ENCODE results near the gene CACNA2D3. TPM values are rescaled to one million over a fixed set of nuclear protein-coding genes. Genes with fewer than 3 reads are reported as not detected.

Gene CACNA2D3
- total RNA-seq, 6 donors from 2014 or later, result 2.9 to 16.8 (median 4.9) TPM

DNA sequence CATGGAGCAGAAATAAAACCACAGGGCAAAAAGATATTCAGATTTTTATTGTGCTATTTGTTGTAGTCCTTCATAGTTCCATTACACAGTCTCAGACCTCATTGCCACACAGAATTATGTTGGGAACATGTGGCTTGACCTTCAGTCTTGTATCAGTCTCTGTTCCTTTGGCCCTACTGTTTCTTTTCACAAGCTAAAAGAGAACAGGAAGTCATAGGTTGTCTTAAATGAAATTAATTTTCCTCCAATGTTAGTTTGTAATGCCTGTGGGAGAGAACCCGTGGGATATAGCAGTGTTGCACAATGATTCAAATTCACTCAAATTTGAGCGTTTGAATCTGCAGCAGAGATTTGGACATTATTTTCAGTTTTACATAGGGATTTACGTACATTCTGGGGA lies 445.6 kb downstream of the CACNA2D3 start:
- DNase-seq, result no peak
- H3K27ac ChIP-seq, result no peak overlapping the region
- no peaks in the 10 kb centered on the region for H3K36me3 ChIP-seq
- TF ChIP-seq POLR2A (IDR thresholded peaks at IDR 0.05), result no peak
- TF ChIP-seq EP300 (IDR thresholded peaks at IDR 0.05), result no peak
- TF ChIP-seq, protein P1, sequence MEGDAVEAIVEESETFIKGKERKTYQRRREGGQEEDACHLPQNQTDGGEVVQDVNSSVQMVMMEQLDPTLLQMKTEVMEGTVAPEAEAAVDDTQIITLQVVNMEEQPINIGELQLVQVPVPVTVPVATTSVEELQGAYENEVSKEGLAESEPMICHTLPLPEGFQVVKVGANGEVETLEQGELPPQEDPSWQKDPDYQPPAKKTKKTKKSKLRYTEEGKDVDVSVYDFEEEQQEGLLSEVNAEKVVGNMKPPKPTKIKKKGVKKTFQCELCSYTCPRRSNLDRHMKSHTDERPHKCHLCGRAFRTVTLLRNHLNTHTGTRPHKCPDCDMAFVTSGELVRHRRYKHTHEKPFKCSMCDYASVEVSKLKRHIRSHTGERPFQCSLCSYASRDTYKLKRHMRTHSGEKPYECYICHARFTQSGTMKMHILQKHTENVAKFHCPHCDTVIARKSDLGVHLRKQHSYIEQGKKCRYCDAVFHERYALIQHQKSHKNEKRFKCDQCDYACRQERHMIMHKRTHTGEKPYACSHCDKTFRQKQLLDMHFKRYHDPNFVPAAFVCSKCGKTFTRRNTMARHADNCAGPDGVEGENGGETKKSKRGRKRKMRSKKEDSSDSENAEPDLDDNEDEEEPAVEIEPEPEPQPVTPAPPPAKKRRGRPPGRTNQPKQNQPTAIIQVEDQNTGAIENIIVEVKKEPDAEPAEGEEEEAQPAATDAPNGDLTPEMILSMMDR (IDR thresholded peaks at IDR 0.05), result no peak
- TF ChIP-seq POLR2AphosphoS5 (IDR thresholded peaks at IDR 0.05), result no peak
- H3K4me3 ChIP-seq, result no peak overlapping the region
- no peaks in the 10 kb centered on the region for H3K4me1 ChIP-seq
- peaks cover 0 to 3% (median 0%) of the 10 kb centered on the region in 4 donors for H3K9me3 ChIP-seq
- no peaks in the 10 kb centered on the region for H3K27me3 ChIP-seq
- 58 to 78% methylated on average over 3 of the region's 3 CpGs for WGBS, 2 donors
- no peak for ATAC-seq (ENCODE audit: low FRiP score in 2 of 2)

DNA sequence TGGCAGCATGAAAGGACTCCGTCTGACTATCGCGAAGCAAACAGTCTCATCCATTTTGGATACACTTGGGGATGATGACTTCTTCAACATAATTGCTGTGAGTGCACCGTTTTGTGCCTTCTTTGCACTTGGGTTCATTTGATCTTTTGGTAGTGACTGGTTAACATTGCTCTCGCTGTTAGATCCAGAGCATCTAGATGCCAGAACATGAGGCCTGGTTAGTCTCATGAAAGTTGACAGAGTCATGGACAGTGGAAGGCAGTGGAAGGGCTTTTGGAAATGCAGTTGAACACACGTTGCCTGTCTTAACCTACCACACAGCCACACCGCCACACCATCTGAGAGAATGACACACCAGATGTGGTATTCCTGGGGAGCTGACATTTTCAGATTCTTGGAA lies 447.7 kb downstream of the CACNA2D3 start:
- TF ChIP-seq, protein P1 (IDR thresholded peaks at IDR 0.05), result no peak
- no peak for TF ChIP-seq POLR2A (IDR thresholded peaks at IDR 0.05)
- no peak for TF ChIP-seq EP300 (IDR thresholded peaks at IDR 0.05)
- TF ChIP-seq POLR2AphosphoS5 (IDR thresholded peaks at IDR 0.05), result no peak
- no peak for ATAC-seq (ENCODE audit: low FRiP score in 2 of 2)
- no peak overlapping the region for H3K27ac ChIP-seq
- H3K4me1 ChIP-seq, result no peaks in the 10 kb centered on the region
- peaks cover 0 to 3% (median 0%) of the 10 kb centered on the region in 4 donors for H3K9me3 ChIP-seq
- H3K27me3 ChIP-seq, result no peaks in the 10 kb centered on the region
- H3K4me3 ChIP-seq, result no peak overlapping the region
- no peaks in the 10 kb centered on the region for H3K36me3 ChIP-seq
- WGBS, 2 donors, result 91 to 95% methylated on average over 7 of the region's 7 CpGs
- no peak for DNase-seq

DNA sequence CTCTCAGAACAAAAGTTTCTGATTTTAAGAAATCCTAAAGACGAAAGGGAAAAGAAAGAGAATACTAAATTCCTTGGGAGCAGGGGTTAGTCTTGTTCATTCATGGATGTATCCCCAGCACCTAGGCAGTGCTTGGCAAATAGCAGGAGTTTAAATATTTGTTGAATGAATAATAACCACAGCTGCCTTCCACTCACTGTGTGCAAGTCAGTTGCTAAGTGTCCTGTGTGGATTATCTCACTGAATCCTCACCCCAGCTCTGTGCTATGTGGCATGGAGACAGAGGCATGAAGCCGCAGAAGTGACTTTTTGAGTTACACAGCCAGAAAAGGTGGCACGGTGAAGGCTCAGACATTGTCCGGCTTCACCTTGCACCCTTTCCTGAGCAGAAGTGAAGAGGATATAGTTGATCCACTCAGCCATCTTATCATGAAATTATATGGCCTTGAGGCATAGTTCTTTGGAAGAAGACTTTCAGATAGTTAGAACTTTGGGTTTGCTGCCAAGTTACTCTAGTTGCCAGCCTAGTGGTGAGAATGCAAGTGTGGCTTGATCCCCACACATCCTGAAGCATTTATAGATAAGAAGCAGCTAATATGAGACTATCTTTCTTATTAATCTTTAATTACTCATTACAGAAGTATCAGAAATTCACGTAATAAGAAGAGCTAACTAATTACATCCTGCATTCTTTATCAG lies 450.0 kb downstream of the CACNA2D3 start:
- H3K27me3 ChIP-seq, result no peaks in the 10 kb centered on the region
- no peak overlapping the region for H3K4me3 ChIP-seq
- DNase-seq (no peak), ATAC-seq (ENCODE audit: low FRiP score in 2 of 2) (no peak)
- no peaks in the 10 kb centered on the region for H3K36me3 ChIP-seq
- H3K27ac ChIP-seq, result no peak overlapping the region
- peaks cover 0 to 3% (median 0%) of the 10 kb centered on the region in 4 donors for H3K9me3 ChIP-seq
- 90 to 97% methylated on average over 5 of the region's 5 CpGs for WGBS, 2 donors
- TF ChIP-seq POLR2AphosphoS5 (IDR thresholded peaks at IDR 0.05), result no peak
- TF ChIP-seq POLR2A (IDR thresholded peaks at IDR 0.05), result no peak
- TF ChIP-seq, protein P1 (IDR thresholded peaks at IDR 0.05), result no peak
- TF ChIP-seq EP300 (IDR thresholded peaks at IDR 0.05), result no peak
- no peaks in the 10 kb centered on the region for H3K4me1 ChIP-seq

DNA sequence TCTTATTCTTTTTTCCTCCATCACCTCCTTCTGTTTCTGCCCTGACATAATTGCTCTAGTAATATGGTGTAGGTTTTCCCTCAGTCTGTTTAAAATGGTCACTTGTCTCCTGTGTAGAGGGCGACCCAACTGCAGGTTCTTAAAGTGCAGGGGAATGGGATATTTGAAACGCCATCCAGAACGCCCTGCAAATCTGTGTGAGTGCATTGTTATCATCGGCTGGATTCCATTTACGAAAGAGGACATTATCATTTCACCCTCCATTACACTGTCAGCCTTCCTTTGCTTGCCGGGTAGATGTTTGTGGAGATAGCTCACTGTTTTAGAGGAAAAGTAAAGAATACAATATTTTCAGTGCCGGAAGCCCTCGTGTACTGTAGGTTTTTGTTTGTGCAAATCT lies 451.5 kb downstream of the CACNA2D3 start:
- no peaks in the 10 kb centered on the region for H3K36me3 ChIP-seq
- WGBS, 2 donors, result 55 to 64% methylated on average over 8 of the region's 8 CpGs

More for the DNA sequence above, 451.5 kb downstream of the CACNA2D3 start:
- no peak for DNase-seq
- Histone ChIP-seq H3K9me3 (peaks cover 0 to 3% (median 0%) of the 10 kb centered on the region in 4 donors), H3K4me3 (no peak overlapping the region), H3K27me3 (no peaks in the 10 kb centered on the region), H3K4me1 (no peaks in the 10 kb centered on the region), H3K27ac (no peak overlapping the region)
- TF ChIP-seq, protein P1 (IDR thresholded peaks at IDR 0.05), result no peak
- TF ChIP-seq POLR2A (IDR thresholded peaks at IDR 0.05), result no peak
- no peak for TF ChIP-seq POLR2AphosphoS5 (IDR thresholded peaks at IDR 0.05)
- TF ChIP-seq EP300 (IDR thresholded peaks at IDR 0.05), result no peak
- ATAC-seq (ENCODE audit: low FRiP score in 2 of 2), result no peak

Data from upper lobe of left lung (tissue), 6 donors.